M059J (cell line): ENCODE results near the gene ACAP3. TPM values are rescaled to one million over a fixed set of nuclear protein-coding genes. Genes with fewer than 3 reads are reported as not detected.

Experiments used
- DNase-seq: peaks from one replicate; pipeline ENCODE4 v3.0.0-alpha.2; 2012; ENCODE audit warnings: low read depth
- total RNA-seq: library from RNA; depleted of rRNA; stranded (reverse); fragments of >200 nt; shearing (Covaris generic); gene quantifications from 2 replicates; pipeline ENCODE4 v1.2.3, GENCODE V29; 2014

ACAP3 gene
- total RNA-seq, 1 experiment from 2014 or later = 13.9 TPM

DNA sequence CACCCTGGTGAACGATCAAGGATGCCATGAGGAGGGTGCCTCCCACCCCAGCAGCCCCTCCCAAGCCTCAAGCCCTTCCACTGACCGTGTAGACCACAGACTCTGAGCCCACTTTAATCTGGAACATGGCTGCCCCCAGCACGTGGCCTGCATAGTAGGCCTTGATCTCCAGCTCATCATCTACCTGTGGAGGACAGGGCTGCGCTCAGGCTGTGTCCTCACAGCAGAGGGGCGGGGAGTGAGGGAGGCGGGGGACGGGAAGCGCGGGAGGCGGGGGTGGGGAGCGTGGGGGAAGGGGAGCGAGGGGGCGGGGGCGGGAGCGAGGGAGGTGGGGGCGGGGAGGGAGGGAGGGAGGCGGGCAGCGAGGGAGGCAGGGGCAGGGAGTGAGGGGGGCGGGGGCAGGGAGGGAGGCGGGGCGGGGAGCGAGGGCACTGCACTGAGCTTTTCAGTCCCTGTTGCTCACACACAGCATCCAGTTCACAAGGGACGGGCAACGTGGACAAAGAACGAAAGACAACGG lies 7.8 kb upstream of the ACAP3 start:
- DNase-seq = no peak

DNA sequence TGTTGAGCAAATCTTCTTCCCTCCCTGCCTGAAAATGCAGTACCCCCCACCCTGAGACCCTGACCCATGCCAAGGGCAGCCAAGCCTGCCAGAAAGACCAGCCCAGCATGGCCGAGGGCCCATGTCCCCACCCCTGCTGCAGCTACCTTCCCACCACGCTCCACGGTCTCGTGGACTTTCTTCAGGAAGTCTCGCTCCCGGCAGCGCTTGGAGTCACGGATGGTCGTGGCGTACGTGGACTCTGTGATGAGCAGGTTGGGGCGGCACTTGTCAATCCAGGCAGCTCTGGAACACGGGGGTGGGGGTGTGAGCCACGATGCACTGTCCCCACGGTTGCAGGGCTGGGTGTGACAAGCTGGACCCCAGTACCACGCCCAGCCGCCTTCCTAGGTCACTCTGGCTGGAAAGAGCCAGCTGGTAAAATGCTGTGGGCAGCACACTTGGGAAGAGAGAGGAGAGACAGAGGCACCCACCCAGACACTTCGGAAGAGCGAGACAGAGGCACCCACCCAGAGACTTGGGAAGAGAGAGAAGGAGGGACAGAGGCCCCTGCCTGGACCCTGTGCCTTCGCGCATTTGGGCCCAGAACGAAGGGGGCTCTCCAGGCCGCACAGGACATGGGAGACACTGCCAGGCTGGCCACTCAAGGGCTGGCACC lies 7.1 kb upstream of the ACAP3 start:
- DNase-seq = no peak

DNA sequence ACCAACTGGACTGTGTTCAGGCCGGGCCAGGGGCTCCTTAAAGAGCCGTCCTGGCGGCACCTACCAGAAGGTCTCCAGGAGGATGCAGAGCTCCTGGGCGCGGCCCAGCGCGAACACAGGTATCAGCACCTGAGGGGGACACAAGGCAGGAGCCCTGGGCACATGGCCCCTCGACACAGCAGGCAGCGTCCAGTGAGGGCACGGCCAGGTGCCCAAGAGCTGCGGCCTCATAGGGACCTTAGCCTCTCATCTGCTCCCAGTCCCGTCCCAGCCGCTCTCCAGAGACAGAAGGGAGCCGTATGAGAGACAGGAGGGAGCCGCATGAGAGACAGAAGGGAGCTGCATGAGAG lies 6.5 kb upstream of the ACAP3 start:
- no peak for DNase-seq

DNA sequence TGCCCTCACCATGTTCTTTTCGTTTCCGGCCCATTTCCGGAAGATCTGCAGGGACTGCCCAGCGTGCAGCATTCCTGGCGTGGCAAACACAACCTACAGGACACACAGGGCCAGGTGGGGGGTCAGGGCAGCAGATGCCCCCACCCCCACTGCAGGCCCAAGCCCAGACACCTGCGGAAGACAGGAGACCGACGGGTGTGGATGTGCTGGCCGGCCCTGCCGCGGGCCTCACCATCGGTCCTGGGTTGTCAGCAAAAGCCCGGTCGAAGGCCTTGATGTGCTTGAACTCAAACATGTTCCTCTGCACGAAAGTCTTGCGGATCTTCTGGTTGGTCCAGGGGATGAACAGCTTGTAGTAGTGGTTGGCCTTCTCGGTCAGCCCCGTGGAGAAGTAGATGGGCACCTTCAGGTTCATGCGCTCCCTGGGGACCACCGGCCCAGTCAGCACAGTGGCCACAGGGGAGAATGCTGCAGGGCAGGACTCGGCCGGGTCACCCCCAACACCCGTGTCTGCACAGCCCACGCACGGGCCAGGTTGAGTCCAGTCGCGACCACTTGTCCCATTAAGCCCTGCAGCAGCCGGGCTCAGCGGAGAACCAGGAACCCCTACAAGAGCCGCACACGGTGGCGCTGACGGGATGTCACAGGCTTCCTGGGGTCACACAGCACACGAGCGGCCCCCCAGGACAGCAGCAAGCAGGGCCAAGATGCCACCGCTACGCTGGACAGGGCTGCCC lies 5.9 kb upstream of the ACAP3 start:
- DNase-seq = no peak

DNA sequence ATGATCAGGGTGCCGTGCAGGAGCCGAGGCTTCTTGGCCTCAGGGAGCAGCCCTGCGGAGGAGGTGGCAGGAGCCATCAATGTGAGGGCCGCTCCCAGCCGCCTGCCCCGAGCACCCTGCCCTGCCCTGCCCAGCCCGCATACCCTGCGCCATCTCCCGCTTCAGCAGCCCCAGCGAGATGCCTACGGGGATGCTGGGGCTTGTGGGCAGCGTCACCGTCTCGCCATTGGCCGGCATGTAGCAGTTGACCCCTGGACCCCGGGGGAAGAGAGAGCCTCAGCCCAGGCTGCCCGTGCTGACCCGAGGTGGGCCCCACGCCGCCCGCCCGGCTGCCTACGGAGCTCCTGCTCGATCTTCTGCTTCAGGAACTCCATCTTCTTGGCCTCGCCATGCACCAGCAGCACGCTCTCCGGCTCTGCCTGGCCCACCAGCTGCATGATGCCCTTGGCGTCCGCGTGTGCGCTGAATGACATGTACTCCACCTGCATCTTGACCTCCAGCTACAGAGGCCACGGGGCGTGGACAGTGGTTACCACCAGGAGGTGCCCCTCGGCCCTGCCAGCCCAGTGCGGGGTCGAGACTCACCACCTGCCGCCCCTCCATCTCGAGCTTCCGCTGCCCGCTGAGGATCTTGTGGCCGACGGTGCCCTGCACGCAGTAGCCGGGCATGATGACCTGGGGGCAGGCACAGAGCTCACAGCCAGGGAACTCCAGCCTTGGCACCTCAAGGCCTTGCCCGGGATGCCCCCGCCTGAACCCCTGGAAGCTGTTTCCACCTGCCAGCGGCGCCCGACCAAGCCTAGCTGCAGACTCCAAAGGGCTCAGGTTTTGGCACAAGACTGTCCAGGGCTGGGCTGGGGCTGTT lies 5.0 kb upstream of the ACAP3 start:
- DNase-seq = no peak

DNA sequence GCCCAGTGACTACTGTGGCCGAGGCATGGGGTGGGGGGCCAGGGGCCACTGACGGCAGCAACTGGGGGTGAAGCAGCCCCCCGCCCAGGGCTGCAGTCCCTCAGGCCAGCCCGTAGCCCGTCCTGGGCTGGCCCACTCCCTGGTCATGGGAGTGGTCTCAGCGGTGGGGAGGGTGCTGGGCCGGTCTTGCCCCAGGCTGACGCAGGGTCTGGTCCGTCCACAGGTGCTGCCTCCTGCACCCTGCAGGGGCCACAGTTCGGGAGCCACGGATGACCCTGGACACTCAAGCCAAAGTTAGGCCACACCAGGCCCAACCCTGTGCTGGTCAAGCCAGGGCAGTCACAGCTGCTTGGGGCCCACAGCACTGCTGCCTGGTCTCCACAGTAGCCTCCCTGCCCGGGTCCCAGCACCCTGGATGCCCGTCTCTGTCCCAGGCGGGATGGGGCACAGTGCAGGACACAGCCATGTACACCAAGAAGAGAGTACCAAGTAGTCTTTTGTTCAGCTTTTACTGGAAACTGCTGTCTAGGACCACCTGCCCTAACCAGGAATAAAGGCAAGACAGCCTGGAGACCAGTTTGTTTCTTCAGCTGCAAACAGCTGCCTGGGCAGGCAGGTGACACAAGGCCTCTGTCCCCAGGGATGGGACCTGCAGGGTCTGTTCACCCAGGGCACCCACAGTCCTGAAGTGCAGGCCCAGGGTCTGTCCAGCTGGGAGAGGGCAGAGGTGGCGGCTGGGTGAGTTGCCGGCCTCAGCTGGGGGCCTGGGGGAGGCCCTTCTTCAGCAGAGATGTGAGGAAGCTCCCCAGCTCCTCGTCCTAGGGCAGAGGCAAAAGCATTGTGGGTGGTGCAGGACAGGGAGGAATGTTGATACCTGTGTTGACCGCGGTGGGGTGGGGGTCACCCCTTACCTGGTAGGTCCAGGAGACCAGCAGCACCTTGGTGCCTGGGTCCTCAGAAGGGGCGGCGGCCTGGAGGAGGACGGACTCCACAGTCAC lies 3.7 kb upstream of the ACAP3 start:
- no peak for DNase-seq

DNA sequence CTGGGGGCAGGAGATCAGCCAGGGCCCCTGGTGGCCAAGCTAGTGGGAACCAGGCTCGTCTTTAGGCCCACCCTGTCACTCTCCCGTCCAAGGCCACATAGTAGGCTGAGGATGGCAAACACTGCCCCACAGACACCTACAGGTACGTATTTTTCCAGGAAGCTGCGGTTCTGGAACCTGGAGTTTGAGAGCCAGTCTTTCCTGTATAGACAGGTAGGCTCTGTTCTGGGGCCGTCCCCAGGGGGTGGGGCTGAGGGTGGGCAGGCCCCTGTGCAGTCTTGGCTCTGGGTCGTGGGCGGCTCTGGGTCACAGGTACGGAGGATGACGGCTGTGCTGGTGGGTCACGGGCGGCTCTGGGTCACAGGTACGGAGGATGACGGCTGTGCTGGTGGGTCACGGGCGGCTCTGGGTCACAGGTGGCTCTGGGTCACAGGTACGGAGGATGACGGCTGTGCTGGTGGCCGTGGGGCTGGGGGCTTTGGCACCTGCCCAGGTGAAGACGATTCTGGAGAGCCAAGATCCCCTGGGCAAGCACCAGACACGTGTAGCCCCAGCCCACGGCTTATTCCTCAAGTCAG lies 2.8 kb upstream of the ACAP3 start:
- DNase-seq = no peak

DNA sequence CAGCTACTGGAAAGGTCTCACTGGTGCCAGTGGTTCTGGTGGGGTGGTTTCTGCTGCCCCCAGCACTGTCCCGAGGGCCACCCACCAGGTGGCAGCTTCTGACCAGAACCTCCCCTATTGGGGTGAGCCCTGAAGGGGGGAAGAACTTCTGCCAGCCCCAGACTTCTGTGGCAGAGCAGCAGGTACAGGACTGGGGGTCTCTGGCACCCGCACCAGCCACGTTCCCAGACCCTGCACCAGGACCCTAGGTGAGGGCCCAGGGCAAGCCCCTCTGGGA lies 2.3 kb upstream of the ACAP3 start:
- DNase-seq = no peak

DNA sequence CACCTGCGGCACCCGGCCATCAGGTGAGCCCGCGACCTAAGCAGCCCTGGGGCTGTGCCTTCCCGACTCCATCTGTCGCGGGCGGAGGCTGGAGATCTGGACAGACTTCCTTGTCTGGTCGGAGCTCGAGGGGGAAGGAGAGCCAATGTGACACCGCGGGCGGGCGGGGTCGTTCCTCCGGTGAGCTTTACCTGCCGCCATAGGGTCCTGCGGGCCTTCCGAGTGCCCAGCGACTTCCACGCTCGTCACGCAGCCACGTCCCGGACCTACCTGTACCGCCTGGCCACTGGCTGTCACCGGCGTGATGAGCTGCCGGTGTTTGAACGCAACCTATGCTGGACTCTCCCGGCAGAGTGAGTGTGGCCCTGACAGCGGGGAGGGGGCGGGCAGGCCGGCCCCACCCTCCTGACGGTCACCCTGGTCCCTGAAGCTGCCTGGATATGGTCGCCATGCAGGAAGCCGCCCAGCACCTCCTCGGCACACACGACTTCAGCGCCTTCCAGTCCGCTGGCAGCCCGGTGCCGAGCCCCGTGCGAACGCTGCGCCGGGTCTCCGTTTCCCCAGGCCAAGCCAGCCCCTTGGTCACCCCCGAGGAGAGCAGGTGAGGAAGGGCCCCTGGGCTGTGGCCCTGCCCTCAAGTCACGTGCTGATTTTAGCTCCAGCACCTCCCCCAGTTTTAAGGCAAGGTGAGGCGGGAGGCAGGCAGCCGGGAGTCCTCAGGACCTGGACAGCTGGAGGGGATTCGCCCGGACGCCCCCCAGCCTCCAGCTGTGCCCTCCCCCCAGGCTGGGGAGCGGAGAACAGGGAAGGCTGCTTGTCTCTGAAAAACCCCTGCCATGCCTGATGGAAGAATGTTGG lies 1.8 kb upstream of the ACAP3 start:
- no peak for DNase-seq

DNA sequence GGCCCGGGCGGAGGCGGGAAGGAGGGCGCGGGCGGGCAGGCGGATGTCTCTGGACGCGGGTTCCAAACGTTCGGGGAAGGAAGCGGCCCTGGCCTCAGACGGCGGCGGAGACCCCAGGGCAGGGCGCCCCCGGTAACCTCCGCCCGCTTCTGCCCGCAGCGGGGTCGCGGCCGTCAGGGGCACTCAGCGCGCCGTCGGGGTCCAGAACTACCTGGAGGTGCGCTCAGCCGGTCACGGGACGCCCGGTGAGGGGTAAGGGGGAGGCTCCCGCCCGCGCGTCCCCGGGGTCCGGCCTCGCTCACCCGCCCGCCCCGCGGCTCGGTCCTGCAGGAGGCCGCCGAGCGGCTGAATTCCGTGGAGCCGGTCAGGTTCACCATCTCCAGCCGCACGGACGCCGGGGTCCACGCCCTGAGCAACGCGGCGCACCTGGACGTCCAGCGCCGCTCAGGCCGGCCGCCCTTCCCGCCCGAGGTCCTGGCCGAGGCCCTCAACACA lies 1.1 kb upstream of the ACAP3 start:
- DNase-seq = no peak

DNA sequence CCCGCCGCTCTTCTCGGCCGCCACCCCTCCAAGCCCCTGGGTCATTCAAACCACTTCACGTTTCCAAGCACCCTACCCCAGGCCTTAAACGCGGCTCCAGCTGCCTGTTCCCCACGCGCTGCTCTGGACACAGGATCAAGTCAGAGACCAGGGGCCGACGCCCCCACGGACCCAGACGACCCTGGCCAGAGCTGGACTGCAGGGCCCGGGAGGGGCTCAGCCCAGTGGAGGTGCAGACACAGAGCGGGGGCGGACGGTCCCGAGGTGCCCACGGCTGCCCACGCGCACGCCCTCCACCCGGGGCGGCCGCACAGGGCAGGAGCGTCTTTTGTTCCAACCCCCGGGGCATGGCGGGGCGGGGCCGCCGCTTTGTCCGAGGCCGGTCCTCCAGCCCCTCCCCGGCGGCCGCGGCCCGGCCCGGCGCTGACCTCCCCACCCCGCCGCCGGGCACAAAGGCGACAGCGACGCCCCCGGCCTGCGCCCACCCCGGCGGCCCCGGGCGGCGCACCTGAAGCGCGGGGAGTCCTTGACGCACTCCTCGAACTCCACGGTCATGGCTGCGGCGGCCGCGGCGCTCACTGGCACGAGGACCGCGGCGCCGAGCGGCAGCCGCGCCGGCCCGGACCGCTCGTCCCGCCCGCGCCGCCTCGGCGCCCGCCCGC lies 338 bp downstream of the ACAP3 start:
- DNase-seq = peak; percentile 47

DNA sequence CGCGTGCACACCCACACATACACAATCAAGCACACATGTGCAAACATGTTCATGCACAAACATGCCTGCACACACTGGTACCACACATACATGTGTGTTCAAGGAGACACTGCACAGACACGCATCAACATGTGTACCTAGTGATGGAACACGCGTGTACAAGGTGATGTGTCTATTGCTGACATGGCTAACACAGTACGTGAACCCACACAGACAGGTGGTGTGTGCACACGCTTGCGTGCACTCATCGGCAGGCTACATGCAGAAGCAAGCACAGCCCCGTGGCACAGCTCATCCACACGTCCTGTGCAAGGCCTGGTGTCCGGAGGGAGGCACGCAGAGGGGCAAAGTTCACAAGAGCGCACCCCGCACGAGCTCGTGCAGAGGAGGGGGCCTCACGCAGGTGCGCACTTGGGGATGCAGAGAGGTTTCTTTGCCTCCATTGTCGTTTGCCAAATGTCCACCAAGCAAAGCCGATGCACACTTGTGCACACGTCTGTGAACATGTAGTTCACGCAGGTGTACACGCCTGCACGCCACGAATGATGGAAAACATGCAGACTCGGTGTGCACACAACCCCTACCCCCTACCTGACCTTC lies 969 bp downstream of the ACAP3 start:
- DNase-seq = no peak

DNA sequence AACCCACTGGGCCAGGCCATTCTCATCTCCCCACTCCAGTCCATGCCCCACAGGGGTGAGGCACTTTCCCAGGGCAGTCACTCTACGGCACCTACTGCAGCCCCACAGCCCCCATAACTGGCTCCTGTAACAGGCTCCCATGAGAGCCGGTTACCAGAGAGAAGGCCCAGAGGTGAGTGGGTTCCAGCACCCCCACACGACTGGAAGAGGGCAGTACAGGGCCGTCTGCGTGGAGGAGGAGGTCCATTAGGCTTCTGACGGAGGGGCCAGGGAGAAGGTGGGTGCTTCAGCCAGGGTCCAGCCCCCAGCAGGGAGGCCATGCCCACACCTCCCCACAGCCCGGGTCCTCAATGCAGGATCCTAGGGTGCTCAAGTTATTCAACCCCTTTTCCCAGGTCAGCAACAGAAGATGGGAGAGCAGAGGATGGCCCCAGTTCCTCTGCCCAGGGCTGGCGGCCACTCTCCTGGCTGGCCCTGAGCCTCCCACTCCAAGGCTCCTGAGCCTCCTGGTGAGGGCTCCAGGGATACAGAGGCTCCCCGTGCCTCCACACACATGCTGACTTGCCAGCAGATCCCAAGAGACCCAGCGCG lies 1.6 kb downstream of the ACAP3 start:
- no peak for DNase-seq

DNA sequence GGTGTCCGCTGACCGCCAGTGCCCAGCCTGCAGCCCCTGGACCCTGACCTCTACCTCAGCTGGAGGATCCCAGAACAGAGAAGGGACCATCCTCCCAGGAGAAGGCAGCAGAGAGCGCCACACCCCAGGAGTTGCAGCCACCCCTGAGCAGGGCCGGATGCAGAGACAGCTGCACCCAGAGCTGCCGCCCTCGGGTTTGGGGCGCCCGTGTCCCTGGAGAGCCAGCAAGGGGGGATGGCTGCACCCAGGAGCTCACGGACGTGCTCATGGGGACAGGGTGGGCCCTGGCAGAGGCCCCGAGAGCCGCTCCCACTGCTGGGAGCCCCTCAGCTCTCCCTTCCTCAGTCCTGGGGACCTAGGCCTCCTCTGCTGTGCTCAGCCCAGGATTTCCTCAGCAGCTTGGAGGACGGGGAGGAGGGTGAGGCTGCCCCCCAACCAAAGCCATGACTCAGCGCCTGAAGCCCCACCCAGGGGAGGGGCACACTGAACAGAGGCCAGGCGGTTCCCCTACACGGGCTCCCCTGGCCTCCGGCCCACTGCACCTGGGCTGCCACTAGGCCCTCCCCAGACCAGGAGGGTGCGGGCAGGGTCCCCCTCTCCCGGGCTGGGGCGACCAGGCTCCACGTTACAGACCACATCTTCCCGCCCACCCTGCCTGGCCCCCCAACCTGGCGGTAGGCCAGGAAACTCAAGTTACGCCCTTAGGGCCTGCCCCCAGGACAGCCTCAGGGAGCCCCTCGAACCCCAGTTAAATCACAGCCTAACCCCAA lies 2.2 kb downstream of the ACAP3 start:
- peak; percentile 70 for DNase-seq

DNA sequence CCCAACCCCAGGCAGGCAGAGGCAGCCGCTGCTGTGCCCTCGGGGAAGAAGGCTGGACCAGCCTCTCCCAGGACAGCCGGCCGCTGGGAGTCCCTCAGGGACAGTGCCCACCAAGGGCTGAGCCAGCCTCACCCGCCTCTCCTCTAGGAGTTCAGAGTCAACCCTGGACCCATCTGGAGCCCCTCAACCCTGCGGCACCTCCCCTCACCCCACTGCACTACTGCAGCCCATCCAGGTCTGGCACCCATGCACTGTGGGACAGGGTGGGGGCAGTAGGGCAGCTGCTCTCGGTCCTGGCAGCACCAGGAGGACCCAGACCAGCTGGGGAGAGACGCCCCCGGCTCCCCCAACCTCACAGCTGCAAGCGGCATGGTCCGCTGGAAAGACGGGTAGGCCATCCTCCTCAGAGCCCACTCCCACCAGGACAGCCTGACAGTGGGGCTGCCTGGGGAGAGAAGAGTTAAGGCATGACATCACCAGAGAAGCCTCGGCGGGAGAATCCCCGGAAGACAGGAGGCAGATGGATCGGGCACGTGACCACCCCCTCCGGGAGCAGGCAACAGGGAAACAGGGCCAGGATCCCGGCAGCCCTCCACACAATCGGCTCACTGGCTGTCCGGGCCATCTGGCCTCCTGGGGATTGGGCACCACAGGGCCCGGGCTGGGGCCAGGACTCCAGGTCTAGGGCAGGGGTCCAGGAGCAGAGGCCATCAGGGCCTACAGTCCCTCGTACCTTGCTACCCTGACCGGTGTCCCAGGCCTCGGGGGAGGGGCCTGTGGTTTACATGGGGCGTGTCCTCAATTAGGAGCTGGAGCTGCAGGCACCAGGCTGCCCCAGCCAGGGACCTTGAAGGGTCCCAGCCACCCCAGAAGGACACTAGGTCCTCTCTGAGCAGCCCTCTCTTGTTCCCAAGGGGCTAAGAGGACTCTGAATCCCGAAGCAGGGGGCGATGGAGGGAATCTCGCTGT lies 3.1 kb downstream of the ACAP3 start:
- DNase-seq = peak; percentile 58

DNA sequence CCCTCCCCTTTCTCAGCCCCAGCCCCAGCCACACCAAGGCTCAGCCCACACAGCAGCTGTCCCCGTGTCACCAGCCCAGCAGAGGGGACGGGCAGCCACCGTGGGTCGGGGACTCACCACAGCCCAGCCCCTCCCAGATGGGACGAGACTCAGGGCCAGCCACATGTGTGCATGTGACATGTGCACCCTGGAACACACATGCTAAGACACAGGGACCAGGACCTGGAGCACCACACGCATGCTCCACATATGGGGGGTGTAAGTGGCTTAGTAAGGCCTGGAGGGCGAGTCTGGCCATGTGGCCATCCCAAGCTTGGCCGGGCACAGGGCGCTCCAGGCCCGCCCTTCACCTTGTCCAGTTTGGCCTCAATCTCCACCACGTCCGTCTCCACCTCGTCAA lies 4.0 kb downstream of the ACAP3 start:
- DNase-seq = no peak
